ENCODE results near the gene YY1.
"Not testable (repeated sequence)": the region's sequence is repeated elsewhere in the genome, so short reads cannot be mapped to it uniquely, and the experiment has no call there.

YY1 gene

GRCh38 chr14:100283436-100283835 is 44.5 kb downstream of the YY1 start:
- in situ Hi-C loops (cut with MboI; ENCODE audit: low sequenced_read_pairs): not testable (repeated sequence)

DNA sequence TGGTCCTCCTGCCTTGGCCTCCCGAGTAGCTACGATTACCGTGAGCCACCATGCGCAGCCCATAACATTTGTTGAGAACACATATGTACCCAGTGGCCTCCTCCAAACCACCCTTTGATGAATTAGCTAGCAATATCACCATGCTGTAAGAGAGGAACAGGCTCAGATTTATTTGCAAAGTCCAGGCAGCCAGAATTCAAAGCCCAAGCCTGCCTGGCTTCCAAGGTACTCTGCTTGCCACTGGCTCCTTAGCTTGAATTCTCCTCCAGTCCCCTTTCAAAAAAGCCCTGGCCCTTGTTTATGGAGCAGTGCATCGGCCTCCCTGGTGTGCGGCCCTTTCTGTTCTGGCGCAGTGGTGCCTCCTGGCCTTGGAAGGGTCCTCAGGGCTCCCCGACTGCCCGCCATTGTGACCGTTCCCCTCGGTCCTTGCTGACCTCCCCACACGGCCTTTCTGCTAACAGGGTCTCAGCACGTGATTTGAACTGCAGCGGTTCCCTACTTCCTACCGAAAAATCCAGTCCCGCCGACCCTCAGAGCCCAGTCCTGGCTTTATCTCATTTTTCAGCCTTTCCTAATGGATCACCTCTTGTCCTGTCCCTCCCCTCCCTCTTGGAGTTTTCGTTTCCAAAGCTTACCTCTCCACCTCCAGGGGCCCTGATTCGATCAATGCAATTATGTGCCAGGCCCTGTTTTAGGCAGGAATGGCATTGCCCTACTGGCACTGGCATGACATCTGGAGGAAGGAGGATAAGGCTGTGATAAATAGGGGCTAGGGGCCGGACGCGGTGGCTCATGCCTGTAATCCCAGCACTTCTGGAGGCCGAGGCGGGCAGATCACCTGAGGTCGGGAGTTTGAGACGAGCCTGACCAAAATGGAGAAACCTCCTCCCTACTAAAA is 45.3 kb downstream of the YY1 start:
- in situ Hi-C loops (cut with MboI; ENCODE audit: low sequenced_read_pairs): no loop called here

DNA sequence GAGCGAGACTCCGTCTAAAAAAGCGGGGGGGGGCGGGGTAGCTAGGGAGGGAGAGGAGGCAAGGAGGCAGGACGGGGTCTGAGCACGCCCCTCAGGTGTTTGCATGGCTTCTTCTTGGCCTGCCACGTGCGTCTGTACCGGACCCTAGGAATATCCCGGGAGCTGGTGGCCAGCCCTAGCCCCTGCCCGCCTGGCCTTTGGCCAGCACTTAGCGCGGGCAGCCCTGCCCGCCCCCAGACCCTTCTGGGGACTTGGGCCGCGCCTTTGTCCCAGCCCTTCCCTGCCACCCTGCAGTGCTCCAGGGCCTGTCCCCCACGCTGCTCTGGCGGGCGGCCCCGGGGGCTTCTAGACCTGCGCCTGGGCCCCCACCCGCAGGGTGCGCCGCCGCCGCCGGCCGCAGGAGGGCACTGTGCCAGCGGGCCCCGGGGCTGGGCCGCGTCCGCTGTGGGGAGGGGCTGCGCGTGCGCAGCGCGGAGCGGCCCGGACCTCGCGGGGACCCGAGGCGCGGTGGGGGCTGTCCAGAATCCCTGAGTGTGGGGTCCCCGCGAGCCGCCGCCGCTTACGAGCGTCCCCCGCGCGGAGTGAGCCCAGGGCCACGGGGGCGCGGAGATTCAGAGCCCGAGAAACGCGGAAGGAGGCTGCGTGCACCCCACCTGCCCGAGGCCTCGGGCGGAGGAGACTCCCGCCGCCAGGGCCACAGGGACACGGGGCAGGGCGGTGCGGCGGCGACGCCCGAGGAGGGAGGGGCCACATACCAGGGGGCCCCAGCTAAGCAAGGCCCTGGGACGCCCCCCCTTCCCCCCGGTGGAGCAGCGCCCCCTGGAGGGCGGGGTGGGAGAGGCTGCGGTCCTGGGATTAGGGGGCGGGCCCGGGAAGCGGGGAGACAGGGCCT is 46.3 kb downstream of the YY1 start:
- in situ Hi-C loops (cut with MboI; ENCODE audit: low sequenced_read_pairs): no loop called here

DNA sequence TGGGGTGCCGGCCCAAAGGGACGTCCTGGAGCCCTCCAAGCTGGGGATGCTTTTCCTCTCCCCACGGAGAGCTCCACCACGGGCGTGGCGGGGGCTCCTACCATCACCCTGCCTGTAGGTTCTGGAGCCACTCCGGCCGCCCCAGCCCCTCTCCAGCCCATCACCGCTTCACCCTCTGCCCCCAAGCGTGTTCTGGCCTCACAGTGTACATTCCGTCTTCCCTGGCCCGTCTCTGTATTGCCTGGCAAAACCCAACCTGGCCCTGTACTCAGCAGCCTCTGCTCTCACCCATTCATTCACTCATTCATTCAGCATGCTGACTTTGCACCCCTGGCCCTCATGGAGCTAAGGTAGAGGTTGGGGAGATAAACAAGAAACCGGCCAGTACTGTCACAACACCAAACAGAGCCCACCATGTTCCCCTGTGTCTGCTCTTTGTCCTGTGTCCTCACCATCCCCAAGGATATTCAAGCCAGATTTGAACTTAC is 47.0 kb downstream of the YY1 start:
- in situ Hi-C loops (cut with MboI; ENCODE audit: low sequenced_read_pairs): no loop called here

- in situ Hi-C loops (cut with MboI; ENCODE audit: low sequenced_read_pairs): no loop called here
Measured at GRCh38 chr14:100286484-100287191, 47.7 kb downstream of the YY1 start.

DNA sequence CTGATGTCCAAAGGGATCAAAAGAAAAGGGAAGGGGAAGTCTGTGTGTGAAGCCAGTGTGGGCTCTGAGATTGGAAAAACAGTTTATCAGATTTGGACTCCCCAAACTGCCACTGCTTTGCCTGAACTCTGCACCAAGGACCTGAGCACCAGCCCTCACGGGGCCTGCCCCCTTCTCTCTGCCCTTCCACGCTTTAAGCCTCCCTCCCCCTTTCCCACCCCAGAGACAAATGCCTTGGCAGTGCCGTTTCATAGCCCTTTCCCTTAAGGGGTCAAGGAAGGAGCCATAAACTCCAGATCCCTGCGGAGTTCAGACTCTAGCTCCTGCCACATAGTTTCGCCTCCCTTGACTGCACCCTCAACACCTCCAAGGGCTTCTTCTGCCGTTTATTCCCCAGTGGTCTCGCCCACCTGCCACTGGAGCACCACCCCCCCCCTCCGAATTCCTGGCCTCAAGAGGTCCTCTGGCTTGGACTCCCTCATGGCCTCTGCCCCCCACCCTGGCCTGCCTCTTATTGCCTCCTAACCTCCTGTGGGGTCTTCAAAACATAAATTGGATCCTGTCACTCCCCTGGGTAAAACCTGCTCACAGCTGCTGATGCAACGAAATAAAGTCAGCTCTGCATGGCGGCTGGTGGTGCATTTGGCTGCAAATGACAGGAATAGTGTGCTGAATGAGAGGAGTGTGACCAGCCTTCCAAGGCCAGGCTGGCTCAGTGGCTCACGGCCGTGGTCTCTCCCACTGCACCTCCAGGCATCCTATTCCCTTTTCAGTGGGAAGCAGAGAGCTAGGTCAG is 48.5 kb downstream of the YY1 start:
- in situ Hi-C loops (cut with MboI; ENCODE audit: low sequenced_read_pairs): no loop called here

- in situ Hi-C loops (cut with MboI; ENCODE audit: low sequenced_read_pairs): not testable (repeated sequence)
Measured at GRCh38 chr14:100287998-100288295, 49.0 kb downstream of the YY1 start.

DNA sequence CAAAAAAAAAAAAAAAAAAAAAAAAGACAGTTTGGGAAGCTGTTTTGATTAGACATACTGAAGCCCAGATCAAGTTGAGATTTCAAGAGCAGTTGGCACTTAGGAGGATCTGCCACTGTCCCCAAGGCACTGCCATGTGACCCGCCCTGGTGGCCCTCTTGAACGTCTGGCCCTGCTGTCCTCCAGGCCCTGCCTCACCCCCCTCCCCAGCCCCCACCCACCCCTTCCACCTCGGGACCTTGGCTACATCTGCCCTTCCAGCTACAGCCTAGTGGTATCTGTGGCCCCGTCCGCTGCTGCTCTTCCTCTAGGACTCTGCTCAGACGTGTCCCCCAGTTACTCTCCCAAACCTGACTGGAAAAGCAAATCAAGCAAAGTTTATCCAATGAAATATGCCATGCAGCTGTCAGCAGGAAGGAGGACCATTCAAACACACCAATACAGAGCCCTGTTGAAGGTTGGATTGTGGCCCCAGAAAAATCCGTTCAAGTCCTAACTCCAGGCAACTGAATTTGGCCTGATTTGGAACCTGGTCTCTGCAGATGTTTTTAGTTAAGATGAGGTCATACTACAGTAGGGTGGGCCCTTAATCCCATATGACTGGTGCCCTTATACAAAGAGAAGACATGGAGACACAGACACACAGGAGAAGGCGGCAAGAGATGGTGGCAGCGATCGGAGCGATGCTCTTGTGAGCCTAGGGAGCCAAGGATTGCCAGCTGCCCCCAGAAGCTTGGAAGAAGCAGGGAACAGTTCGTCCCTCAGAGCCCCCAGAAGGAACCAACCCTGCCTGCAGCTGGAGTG is 49.6 kb downstream of the YY1 start:
- in situ Hi-C loops (cut with MboI; ENCODE audit: low sequenced_read_pairs): no loop called here

- in situ Hi-C loops (cut with MboI; ENCODE audit: low sequenced_read_pairs): no loop called here
Measured at GRCh38 chr14:100289916-100290606, 51.1 kb downstream of the YY1 start.

GRCh38 chr14:100290607-100291304 is 51.8 kb downstream of the YY1 start:
- in situ Hi-C loops (cut with MboI; ENCODE audit: low sequenced_read_pairs): no loop called here

DNA sequence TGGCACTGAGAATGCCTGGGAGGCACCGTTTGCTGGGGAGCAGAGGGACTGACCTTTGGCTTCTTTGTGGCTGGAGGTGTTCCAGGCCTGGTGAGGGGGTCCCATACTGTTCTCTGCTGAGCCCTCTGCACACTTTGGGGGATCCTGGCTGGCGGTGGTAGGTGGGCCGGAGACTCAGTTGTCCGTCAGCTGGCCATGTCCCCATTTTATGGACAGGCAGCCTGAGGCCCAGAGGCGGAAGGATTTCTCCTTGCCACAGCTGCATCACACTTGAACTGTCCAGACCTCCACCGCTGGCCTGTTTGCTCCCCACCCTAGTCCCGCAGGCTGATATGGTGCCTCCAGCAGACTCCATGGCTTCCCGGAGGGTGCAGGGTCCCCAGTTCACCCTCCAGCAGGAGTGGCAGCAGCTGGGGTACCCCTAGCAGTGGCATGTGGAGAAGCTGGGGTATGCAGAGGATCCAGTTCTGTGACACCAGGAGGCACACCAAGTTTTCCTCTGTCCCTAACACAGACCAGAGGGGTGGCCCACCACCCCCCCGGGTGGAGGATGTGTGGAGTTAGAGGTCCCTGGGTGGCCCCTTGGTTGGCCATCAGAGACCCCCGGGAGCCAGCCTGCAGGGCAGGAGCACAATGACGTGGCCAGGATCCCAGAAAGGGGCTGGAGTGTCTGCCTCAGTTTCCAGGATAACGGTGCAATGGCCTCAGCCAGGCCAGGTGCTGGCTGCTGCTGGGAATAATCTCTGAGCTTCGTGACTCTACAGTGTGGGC is 52.5 kb downstream of the YY1 start:
- in situ Hi-C loops (cut with MboI; ENCODE audit: low sequenced_read_pairs): no loop called here

DNA sequence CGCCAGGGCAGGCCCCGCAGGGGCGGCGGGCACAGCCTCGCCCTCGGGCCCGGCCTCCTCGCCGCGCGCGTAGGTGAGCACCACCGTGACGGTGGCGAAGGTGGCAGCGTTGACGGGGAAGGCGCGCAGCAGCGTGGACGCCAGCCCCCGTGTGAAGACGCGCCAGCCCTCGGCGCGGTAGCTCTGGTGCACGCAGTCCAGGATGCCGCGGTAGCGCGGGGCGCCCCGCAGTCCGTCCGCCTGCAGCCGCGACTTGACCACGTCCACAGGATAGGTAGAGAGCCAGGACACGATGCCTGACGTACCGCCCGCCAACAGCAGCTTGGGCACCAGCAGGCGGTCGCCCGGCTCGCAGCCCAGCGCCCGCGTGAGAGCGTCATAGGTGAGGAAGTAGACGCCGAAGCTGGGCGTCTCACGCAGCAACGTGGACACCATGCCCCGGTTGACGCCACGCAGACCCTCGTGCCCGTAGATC is 53.4 kb downstream of the YY1 start:
- in situ Hi-C loops (cut with MboI; ENCODE audit: low sequenced_read_pairs): no loop called here

DNA sequence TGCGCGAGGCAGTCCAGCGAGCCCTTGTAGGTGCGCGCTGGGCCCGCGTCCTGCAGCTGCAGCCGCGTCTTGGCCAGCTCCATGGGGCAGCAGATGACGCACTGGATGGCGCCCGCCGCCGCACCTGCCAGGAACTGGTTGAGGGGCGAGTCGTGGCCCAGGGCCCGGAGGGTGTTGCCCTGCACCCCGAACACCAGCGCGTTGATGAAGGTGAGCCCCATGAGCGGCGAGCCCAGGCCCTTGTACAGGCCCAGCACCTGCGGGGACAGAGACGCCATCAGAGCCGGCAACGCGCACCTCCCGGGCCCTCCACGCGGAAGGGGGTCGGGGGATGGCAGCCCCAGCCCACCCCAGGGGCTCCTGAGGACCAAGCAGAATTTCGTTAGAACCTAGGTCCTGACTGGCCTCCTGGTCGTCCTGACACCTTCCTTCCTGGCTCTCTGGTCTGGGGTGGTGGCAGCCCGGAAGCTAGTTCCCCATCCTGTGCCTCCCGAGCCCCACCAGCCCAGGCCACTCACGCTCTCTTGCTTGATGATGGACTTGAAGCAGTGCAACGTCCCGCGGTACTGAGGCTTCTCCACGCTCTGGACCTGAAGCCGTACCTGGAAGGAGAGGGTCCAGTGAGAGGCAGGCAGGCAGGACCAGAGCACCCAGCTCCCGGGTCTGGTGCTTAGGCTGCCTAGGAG is 54.0 kb downstream of the YY1 start:
- in situ Hi-C loops (cut with MboI; ENCODE audit: low sequenced_read_pairs): no loop called here

DNA sequence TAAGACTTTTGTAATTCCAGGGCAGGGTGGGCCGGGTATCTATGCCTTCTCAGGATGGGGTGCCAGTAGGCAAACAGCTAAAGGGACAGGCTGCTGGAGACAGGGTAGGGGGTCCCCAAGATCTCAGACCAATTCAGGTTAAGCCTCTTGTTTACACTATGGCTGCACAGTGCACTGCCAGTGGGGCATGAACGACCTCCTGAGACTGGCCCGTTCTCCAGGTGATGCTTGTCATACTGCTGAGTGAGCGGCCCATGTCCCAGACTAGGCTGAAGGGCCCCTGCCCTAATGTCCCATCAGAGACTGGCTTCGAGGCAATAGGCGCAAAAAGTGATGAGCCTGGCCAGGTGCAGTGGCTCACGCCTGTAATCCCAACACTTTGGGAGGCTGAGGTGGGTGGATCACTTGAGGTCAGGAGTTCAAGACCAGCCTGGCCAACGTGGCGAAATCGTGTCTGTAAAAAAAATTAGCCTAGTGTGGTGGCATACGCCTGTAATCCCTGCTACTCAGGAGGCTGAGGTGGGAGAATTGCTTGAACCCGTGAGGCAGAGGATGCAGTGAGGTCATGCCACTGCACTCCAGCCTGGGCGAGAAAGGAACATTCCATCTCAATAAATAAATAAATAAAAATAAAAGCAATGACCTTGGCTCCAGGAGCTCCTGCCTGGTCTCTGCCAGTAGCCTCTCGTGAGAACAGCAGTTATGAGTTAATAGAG is 54.7 kb downstream of the YY1 start:
- in situ Hi-C loops (cut with MboI; ENCODE audit: low sequenced_read_pairs): no loop called here

DNA sequence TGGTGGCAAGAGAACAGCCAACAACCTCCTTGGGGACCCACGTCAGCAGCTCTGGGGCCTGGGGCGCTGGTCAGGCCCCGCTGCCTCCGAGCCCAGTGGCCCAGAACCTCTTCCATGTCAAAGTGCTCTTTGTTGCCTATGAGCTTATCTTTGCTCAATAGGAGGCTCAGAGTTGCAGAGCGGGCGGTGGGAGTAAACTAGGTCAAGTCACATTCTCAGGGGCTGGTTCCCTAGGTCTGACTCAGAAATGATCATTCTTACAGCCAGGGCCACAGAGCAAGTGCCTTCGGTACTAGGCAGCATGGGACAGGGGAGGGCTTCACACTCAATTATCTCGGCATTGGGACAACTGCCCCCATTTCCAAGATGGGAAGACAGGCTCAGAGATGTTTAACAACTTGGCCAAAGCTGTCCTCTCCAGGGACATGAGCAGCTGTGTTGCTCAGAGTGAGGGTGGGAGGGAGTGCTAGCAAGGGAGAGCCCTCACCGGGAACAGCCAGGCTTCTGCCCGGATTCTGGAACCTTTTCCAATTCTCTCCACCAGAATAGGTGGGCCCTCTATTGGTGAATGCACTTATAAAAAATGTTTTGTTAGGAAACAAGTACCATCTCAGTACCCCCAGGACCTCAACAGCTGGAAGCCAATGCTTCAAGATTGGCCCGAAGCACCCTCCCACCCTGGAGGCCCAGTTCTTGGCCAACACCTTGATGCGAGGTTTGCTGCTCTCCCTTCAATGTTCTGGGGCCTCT is 55.4 kb downstream of the YY1 start:
- in situ Hi-C loops (cut with MboI; ENCODE audit: low sequenced_read_pairs): no loop called here

- in situ Hi-C loops (cut with MboI; ENCODE audit: low sequenced_read_pairs): no loop called here
Measured at GRCh38 chr14:100294963-100295330, 56.0 kb downstream of the YY1 start.

Data from hTERT RPE-1 (cell line).